Thymus (tissue), 11 donors: ENCODE measurements around the gene KRTAP5-6. TPM values are rescaled to one million over a fixed set of nuclear protein-coding genes. Genes with fewer than 3 reads are reported as not detected.

ENCODE experiments used
- DNase-seq, 9 donors: peaks; one replicate each; pipeline ENCODE4 v3.0.0-alpha.2; 2013; ENCODE audit warnings: low spot score in 9 of 9, low read depth in 6 of 9, missing footprints in 1 of 9
- H3K27ac ChIP-seq, 2 donors: one replicate each; pipeline ENCODE4 v1.5.1; 2013; ENCODE audit warnings: control low read depth in 1 of 2, low read depth in 1 of 2, low read length in 1 of 2, mild to moderate bottlenecking in 1 of 2, moderate library complexity in 1 of 2
- H3K27me3 ChIP-seq, 2 donors: one replicate each; pipeline ENCODE4 v1.5.1; 2013; ENCODE audit warnings: low read length in 1 of 2; ENCODE audit not compliant: control insufficient read depth in 2 of 2, insufficient read depth in 1 of 2
- H3K36me3 ChIP-seq, 2 donors: one replicate each; pipeline ENCODE4 v1.5.1; 2013; ENCODE audit warnings: low read length in 1 of 2, mild to moderate bottlenecking in 1 of 2, moderate library complexity in 1 of 2; ENCODE audit not compliant: control insufficient read depth in 2 of 2, insufficient read depth in 2 of 2
- H3K4me1 ChIP-seq, 2 donors: one replicate each; pipeline ENCODE4 v1.5.1; 2013; ENCODE audit warnings: low read length in 2 of 2; ENCODE audit not compliant: control insufficient read depth in 2 of 2, insufficient read depth in 2 of 2
- H3K4me3 ChIP-seq, 2 donors: one replicate each; pipeline ENCODE4 v1.5.1; 2013; ENCODE audit warnings: low read length in 2 of 2, control low read depth in 1 of 2, mild to moderate bottlenecking in 1 of 2
- H3K9me3 ChIP-seq, 2 donors: one replicate each; pipeline ENCODE4 v1.5.1; 2013; ENCODE audit warnings: low read length in 1 of 2, mild to moderate bottlenecking in 1 of 2; ENCODE audit not compliant: control insufficient read depth in 2 of 2, insufficient read depth in 1 of 2
- WGBS: extraction: QIAGEN DNeasy Blood & Tissue Kit; methylation state at CpG from one replicate; pipeline ENCODE4 v1.1.7; 2013; 5-methylcytosine and 5-hydroxymethylcytosine counted together
- polyA plus RNA-seq: library from polyadenylated mRNA; stranded (reverse); fragments of 200-250 nt; gene quantifications from one replicate; pipeline ENCODE4 v1.2.3, GENCODE V29; 2013
- total RNA-seq: library from RNA; stranded (reverse); fragments of 120-200 nt; gene quantifications from one replicate; pipeline ENCODE4 v1.2.4, GENCODE V29; 2013
- donor health status: healthy.

Gene KRTAP5-6
- total and polyA plus RNA-seq, 2 donors, result not detected

DNA sequence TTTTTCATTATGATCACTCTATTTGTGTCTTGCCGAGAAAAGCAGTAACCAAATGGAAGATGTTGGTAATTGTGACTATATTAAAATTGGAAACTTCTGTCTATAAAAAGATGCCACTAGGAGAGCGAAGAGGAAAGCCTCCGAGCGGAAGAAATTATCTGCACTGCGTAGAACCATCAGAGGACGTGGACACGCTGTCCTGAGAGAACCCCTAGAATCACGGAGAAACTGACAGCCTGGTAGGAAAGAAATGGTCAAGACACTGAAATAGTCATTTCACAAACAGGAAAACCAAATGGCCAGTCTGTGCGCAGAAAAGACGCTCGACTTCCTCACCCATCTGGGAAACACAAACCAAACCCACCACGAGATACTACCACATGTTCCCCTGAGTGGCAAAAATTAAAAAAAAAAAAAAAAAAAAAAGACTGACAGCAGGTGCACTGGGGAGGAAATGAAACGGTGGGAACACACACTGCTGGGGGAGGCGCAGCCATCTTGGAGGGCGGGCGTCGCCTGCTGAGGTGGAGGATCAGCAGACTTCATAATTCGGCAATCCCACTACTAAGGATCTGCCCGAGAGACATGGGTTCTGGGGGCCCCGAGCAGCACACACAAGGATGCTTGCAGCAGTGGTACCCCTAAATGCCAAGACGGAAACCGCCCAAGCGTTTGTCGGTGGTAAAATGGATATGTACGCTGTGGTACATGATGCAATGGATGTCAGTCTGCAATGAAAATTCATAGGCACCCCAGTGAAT, 32.1 kb downstream of the KRTAP5-6 start:
- Histone ChIP-seq H3K4me3 (peak overlapping the region in 1 of 2 donors; percentile 39), H3K9me3 (peaks cover 0 to 5% of the 10 kb centered on the region in 2 donors), H3K27me3 (peaks cover 0 to 15% of the 10 kb centered on the region in 2 donors), H3K4me1 (peaks cover 13 to 45% of the 10 kb centered on the region in 2 donors), H3K27ac (peak overlapping the region; percentile 47 to 71), H3K36me3 (no peaks in the 10 kb centered on the region)
- peak; percentile 27 to 82 (median 49) for DNase-seq
- 25% methylated on average over 25 of the region's 25 CpGs for WGBS

DNA sequence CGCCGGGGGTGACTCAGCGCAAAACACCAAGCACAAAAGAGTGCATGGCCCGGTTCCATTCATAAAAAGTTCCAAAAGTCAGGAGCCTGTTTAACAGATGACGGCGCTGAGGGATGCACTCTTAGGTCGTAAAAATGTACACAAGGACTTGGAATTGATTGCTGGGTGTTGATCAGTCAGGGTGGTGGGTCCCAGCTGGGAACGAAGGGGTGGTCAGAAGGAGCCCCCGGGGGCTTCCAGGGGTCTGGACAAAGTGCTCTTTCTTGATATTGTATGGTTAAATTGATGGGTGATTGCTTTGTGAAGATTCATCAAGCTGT, 32.7 kb downstream of the KRTAP5-6 start:
- Histone ChIP-seq H3K27me3 (peaks cover 0 to 19% of the 10 kb centered on the region in 2 donors), H3K4me1 (peaks cover 16 to 50% of the 10 kb centered on the region in 2 donors), H3K27ac (peak overlapping the region in 1 of 2 donors; percentile 52), H3K36me3 (no peaks in the 10 kb centered on the region), H3K4me3 (no peak overlapping the region), H3K9me3 (peaks cover 0 to 5% of the 10 kb centered on the region in 2 donors)
- 87% methylated on average over 9 of the region's 9 CpGs for WGBS
- no peak for DNase-seq

DNA sequence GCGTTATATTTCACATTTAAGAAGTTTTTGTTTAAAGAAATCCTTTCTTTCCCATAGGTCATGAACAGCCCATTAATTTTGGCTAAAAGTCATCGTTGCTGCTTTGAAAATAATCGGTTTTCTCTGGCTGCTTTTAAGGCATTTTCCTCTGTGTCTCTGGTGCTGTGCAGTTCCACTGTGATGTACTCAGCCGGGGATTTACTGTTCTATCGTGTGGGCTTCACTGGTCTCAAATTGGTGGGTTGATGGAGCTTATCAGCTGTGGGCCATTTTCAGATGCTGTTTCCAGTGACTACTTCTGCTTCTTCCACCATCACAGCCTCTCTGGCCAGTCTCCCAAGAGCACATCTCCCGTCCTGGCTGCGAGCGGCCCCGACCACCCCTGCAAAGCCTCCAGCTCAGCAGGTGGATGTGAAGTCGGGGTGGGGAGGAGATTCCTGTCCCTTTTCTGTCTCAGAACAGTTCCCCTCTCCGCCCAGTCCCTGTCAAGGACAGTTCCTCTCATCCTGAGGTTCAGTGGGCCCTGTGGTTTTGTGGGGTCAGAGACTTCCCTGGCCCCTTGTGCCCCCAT, 33.1 kb downstream of the KRTAP5-6 start:
- Histone ChIP-seq H3K4me1 (peaks cover 16 to 51% of the 10 kb centered on the region in 2 donors), H3K27ac (no peak overlapping the region), H3K9me3 (peaks cover 0 to 5% of the 10 kb centered on the region in 2 donors), H3K36me3 (no peaks in the 10 kb centered on the region), H3K4me3 (no peak overlapping the region), H3K27me3 (peaks cover 0 to 24% of the 10 kb centered on the region in 2 donors)
- DNase-seq, result peak in 1 of 9 donors; percentile 34
- WGBS, result 58% methylated on average over 11 of the region's 11 CpGs

GRCh38 chr11:1731451-1732059, 34.6 kb downstream of the KRTAP5-6 start:
- Histone ChIP-seq H3K4me1 (peaks cover 16 to 51% of the 10 kb centered on the region in 2 donors), H3K9me3 (peaks cover 0 to 5% of the 10 kb centered on the region in 2 donors), H3K27me3 (peaks cover 0 to 24% of the 10 kb centered on the region in 2 donors), H3K4me3 (no peak overlapping the region), H3K27ac (no peak overlapping the region), H3K36me3 (no peaks in the 10 kb centered on the region)
- WGBS, result 97% methylated on average over 5 of the region's 5 CpGs
- DNase-seq, result no peak

DNA sequence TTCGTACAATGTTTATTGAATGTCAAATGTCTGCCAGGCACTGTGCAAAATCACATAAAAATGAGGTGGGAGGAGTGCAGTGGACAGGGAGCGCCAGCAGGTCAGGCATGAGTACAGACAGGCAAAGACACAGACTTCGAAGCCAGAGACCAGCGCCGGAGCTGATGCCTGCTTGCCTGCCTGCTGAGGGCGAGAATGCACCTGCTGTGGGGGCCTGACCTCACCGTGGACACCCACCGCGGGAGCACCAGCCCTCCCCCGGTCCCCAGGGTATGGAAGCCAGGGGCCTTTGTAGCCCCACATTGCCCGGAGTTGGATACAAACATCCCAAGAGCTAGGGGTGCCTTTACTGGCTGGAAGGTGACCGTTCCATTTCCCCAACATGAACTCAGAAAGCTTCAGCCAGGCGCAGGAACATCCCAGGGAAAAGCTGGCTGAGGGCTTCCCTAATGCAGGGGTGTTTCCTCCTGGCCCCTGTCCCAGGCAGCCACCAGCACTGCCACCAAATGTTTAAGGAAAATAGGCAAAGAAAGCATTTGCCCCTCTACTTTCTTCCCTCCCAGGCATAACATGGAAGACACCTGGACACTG, 35.5 kb downstream of the KRTAP5-6 start:
- H3K9me3 ChIP-seq, result peaks cover 3% of the 10 kb centered on the region in 2 donors
- no peak overlapping the region for H3K27ac ChIP-seq
- peaks cover 16 to 49% of the 10 kb centered on the region in 2 donors for H3K4me1 ChIP-seq
- H3K27me3 ChIP-seq, result peaks cover 0 to 24% of the 10 kb centered on the region in 2 donors
- DNase-seq, result no peak
- no peaks in the 10 kb centered on the region for H3K36me3 ChIP-seq
- no peak overlapping the region for H3K4me3 ChIP-seq
- 69% methylated on average over 13 of the region's 13 CpGs for WGBS

GRCh38 chr11:1733009-1733715, 36.2 kb downstream of the KRTAP5-6 start:
- 83% methylated on average over 14 of the region's 14 CpGs for WGBS
- DNase-seq, result no peak
- no peak overlapping the region for H3K27ac ChIP-seq
- peaks cover 0 to 24% of the 10 kb centered on the region in 2 donors for H3K27me3 ChIP-seq
- H3K36me3 ChIP-seq, result no peaks in the 10 kb centered on the region
- peaks cover 13 to 45% of the 10 kb centered on the region in 2 donors for H3K4me1 ChIP-seq
- H3K4me3 ChIP-seq, result no peak overlapping the region
- peaks cover 3 to 9% of the 10 kb centered on the region in 2 donors for H3K9me3 ChIP-seq

GRCh38 chr11:1733716-1734640, 37.0 kb downstream of the KRTAP5-6 start:
- Histone ChIP-seq H3K27me3 (peaks cover 0 to 24% of the 10 kb centered on the region in 2 donors), H3K36me3 (no peaks in the 10 kb centered on the region), H3K9me3 (peaks cover 3 to 9% of the 10 kb centered on the region in 2 donors), H3K27ac (no peak overlapping the region), H3K4me3 (no peak overlapping the region), H3K4me1 (peaks cover 10 to 38% of the 10 kb centered on the region in 2 donors)
- no peak for DNase-seq
- 66% methylated on average over 28 of the region's 28 CpGs for WGBS

- H3K36me3 ChIP-seq, result no peaks in the 10 kb centered on the region
- WGBS, result 60% methylated on average over 10 of the region's 10 CpGs
These were observed 37.7 kb downstream of the KRTAP5-6 start for GRCh38 chr11:1734641-1735081.

More at GRCh38 chr11:1734641-1735081, 37.7 kb downstream of the KRTAP5-6 start:
- DNase-seq, result no peak
- peaks cover 6 to 32% of the 10 kb centered on the region in 2 donors for H3K4me1 ChIP-seq
- H3K9me3 ChIP-seq, result peaks cover 3 to 9% of the 10 kb centered on the region in 2 donors
- no peak overlapping the region for H3K4me3 ChIP-seq
- no peak overlapping the region for H3K27ac ChIP-seq
- peaks cover 0 to 24% of the 10 kb centered on the region in 2 donors for H3K27me3 ChIP-seq
